ENCODE results near the gene FNDC11. TPM values are rescaled to one million over a fixed set of nuclear protein-coding genes. Genes with fewer than 3 reads are reported as not detected.

The FNDC11 gene
- total and polyA plus RNA-seq, 4 donors = under 0.01 to 0.01 TPM; not detected in 2

DNA sequence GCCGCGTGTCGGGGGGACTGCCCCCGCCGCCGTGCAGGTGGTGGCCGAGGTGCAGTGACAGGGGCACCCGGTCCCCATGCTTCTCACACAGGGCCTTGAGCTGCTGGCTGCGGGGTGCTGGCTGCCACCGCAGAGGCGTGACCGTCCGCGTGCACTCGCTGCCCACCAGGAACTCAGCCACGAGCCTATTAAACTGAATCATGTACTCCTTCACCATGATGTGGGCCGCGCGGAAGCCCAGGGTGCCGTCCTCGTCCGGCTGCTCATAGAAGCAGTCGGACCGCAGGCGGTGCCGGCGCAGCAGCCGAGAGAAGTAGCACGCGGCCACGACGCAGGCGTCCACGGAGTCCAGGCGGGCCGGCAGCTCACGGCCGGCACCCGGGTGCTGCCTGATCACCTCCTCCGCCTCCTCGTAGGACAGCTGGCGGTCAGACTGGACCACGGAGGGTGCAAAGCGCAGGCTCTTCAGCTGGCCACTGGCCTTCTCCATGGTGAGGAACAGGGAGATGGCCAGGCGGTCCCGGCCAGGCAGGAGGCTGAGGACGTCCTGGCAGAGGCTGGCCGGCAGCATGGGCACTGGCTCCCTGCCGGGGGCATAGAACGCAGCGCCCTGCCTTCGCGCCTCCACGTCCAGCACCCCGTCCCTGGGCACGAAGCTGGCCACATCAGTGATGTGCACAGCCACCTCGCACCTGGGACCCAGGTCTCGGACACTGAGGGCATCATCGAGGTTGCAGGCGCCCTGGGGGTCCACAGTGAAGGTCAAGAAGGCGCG, 10.3 kb downstream of the FNDC11 start:
- H3K36me3 ChIP-seq (ENCODE audit: control insufficient read depth in 4 of 4, insufficient read depth in 3 of 4, low read depth in 1 of 4, low read length in 3 of 4) = peaks cover 0 to 63% (median 44%) of the 10 kb centered on the region in 4 donors
- DNase-seq (ENCODE audit: low spot score) = no peak
- WGBS = 97% methylated on average over 62 of the region's 62 CpGs
- no peak overlapping the region for H3K9ac ChIP-seq (ENCODE audit: low read depth in 1 of 2, low read length in 2 of 2)
- TF ChIP-seq, protein P1, sequence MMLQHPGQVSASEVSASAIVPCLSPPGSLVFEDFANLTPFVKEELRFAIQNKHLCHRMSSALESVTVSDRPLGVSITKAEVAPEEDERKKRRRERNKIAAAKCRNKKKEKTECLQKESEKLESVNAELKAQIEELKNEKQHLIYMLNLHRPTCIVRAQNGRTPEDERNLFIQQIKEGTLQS (IDR thresholded peaks at IDR 0.05) = no peak
- TF ChIP-seq SP1 (IDR thresholded peaks at IDR 0.05) (no peak), TAF1 (conservative IDR thresholded peaks at IDR 0.05) (no peak)
- H3K4me1 ChIP-seq (ENCODE audit: control insufficient read depth in 4 of 4, insufficient read depth in 4 of 4, low read length in 3 of 4) = peaks cover 0 to 9% (median 3%) of the 10 kb centered on the region in 4 donors
- no peaks in the 10 kb centered on the region for H3K9me3 ChIP-seq (ENCODE audit: control insufficient read depth in 4 of 4, low read length in 3 of 4)
- H3K27ac ChIP-seq (ENCODE audit: low read depth in 1 of 2, low read length in 2 of 2) = no peak overlapping the region
- H3K27me3 ChIP-seq (ENCODE audit: control insufficient read depth in 4 of 4, insufficient read depth in 4 of 4, low read length in 3 of 4) = no peaks in the 10 kb centered on the region
- H3K4me3 ChIP-seq (ENCODE audit: low read depth in 1 of 3, low read length in 3 of 3) = no peak overlapping the region

DNA sequence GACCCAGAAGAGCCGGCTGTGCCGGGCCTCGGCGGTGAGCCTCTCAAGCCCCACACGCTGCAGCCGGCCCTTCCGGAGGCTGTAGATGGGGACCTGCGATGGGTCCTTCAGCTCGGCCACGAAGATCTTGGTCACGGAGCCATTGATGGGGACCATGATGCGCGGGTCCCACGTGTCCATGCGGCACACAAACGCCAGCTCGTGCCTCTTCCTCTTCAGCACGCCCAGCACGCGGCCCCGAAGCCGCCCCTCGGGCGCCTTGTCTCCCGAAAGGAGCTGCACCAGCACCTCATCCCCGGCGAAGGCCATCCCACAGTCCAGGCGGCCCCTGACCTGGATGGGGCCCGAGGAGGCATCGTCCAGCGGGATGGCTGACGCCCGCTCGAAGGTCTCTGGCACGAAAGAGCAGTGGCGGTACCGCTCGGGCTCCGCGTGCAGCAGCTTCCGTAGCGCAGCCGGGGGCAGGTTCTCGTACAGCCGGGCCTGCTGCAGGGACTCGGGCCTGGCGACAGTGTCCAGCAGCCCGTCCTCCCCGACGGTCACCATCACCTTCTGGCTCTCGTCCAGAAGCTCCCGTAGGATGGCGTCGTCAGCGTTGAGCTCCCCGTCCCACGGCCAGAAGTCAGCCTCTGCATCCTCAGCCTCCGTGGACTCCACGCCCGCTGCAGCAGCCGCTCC, 11.2 kb downstream of the FNDC11 start:
- H3K27me3 ChIP-seq (ENCODE audit: control insufficient read depth in 4 of 4, insufficient read depth in 4 of 4, low read length in 3 of 4) = no peaks in the 10 kb centered on the region
- DNase-seq (ENCODE audit: low spot score) = no peak
- no peak overlapping the region for H3K27ac ChIP-seq (ENCODE audit: low read depth in 1 of 2, low read length in 2 of 2)
- H3K9ac ChIP-seq (ENCODE audit: low read depth in 1 of 2, low read length in 2 of 2) = no peak overlapping the region
- H3K9me3 ChIP-seq (ENCODE audit: control insufficient read depth in 4 of 4, low read length in 3 of 4) = no peaks in the 10 kb centered on the region
- H3K4me3 ChIP-seq (ENCODE audit: low read depth in 1 of 3, low read length in 3 of 3) = no peak overlapping the region
- peaks cover 0 to 9% (median 3%) of the 10 kb centered on the region in 4 donors for H3K4me1 ChIP-seq (ENCODE audit: control insufficient read depth in 4 of 4, insufficient read depth in 4 of 4, low read length in 3 of 4)
- peaks cover 0 to 59% (median 39%) of the 10 kb centered on the region in 4 donors for H3K36me3 ChIP-seq (ENCODE audit: control insufficient read depth in 4 of 4, insufficient read depth in 3 of 4, low read depth in 1 of 4, low read length in 3 of 4)
- TF ChIP-seq FOXA2 (IDR thresholded peaks at IDR 0.05) (no peak), TAF1 (conservative IDR thresholded peaks at IDR 0.05) (no peak), NR2F2 (IDR thresholded peaks at IDR 0.05) (no peak), RXRA (IDR thresholded peaks at IDR 0.05) (no peak), HNF4G (IDR thresholded peaks at IDR 0.05) (no peak), GABPA (IDR thresholded peaks at IDR 0.05 in 1 of 2, conservative IDR thresholded peaks at IDR 0.05 in 1 of 2) (no peak), YY1 (IDR thresholded peaks at IDR 0.05) (no peak), EGR1 (IDR thresholded peaks at IDR 0.05; ENCODE audit: low read depth in 2 of 2) (no peak), SP1 (IDR thresholded peaks at IDR 0.05) (no peak), HNF4A (conservative IDR thresholded peaks at IDR 0.05) (no peak), FOXA1 (IDR thresholded peaks at IDR 0.05) (no peak), RAD21 (IDR thresholded peaks at IDR 0.05) (no peak), JUND (IDR thresholded peaks at IDR 0.05) (no peak)
- TF ChIP-seq, protein P1 (IDR thresholded peaks at IDR 0.05) = no peak
- TF ChIP-seq, protein P2, sequence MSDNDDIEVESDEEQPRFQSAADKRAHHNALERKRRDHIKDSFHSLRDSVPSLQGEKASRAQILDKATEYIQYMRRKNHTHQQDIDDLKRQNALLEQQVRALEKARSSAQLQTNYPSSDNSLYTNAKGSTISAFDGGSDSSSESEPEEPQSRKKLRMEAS (IDR thresholded peaks at IDR 0.05) = no peak
- TF ChIP-seq, protein P3, sequence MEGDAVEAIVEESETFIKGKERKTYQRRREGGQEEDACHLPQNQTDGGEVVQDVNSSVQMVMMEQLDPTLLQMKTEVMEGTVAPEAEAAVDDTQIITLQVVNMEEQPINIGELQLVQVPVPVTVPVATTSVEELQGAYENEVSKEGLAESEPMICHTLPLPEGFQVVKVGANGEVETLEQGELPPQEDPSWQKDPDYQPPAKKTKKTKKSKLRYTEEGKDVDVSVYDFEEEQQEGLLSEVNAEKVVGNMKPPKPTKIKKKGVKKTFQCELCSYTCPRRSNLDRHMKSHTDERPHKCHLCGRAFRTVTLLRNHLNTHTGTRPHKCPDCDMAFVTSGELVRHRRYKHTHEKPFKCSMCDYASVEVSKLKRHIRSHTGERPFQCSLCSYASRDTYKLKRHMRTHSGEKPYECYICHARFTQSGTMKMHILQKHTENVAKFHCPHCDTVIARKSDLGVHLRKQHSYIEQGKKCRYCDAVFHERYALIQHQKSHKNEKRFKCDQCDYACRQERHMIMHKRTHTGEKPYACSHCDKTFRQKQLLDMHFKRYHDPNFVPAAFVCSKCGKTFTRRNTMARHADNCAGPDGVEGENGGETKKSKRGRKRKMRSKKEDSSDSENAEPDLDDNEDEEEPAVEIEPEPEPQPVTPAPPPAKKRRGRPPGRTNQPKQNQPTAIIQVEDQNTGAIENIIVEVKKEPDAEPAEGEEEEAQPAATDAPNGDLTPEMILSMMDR (IDR thresholded peaks at IDR 0.05; ENCODE audit: low read depth, low read length, missing input control) = no peak
- TF ChIP-seq, protein P4, sequence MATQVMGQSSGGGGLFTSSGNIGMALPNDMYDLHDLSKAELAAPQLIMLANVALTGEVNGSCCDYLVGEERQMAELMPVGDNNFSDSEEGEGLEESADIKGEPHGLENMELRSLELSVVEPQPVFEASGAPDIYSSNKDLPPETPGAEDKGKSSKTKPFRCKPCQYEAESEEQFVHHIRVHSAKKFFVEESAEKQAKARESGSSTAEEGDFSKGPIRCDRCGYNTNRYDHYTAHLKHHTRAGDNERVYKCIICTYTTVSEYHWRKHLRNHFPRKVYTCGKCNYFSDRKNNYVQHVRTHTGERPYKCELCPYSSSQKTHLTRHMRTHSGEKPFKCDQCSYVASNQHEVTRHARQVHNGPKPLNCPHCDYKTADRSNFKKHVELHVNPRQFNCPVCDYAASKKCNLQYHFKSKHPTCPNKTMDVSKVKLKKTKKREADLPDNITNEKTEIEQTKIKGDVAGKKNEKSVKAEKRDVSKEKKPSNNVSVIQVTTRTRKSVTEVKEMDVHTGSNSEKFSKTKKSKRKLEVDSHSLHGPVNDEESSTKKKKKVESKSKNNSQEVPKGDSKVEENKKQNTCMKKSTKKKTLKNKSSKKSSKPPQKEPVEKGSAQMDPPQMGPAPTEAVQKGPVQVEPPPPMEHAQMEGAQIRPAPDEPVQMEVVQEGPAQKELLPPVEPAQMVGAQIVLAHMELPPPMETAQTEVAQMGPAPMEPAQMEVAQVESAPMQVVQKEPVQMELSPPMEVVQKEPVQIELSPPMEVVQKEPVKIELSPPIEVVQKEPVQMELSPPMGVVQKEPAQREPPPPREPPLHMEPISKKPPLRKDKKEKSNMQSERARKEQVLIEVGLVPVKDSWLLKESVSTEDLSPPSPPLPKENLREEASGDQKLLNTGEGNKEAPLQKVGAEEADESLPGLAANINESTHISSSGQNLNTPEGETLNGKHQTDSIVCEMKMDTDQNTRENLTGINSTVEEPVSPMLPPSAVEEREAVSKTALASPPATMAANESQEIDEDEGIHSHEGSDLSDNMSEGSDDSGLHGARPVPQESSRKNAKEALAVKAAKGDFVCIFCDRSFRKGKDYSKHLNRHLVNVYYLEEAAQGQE (IDR thresholded peaks at IDR 0.05) = no peak
- TF ChIP-seq, protein P5, sequence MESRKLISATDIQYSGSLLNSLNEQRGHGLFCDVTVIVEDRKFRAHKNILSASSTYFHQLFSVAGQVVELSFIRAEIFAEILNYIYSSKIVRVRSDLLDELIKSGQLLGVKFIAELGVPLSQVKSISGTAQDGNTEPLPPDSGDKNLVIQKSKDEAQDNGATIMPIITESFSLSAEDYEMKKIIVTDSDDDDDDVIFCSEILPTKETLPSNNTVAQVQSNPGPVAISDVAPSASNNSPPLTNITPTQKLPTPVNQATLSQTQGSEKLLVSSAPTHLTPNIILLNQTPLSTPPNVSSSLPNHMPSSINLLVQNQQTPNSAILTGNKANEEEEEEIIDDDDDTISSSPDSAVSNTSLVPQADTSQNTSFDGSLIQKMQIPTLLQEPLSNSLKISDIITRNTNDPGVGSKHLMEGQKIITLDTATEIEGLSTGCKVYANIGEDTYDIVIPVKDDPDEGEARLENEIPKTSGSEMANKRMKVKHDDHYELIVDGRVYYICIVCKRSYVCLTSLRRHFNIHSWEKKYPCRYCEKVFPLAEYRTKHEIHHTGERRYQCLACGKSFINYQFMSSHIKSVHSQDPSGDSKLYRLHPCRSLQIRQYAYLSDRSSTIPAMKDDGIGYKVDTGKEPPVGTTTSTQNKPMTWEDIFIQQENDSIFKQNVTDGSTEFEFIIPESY (IDR thresholded peaks at IDR 0.05) = no peak
- WGBS = 98% methylated on average over 61 of the region's 61 CpGs

All from liver (tissue), 9 donors.